H1 (cell line): Measurements from ENCODE around the gene MCCD1. TPM values are rescaled to one million over a fixed set of nuclear protein-coding genes. Genes with fewer than 3 reads are reported as not detected.

Source experiments
- CTCF ChIA-PET: fragments of 300-600 bp; sonication (Branson Sonifier 250); formaldehyde crosslinking; loops from one replicate; lab custom pipeline; 2021; ENCODE audit not compliant: partially characterized antibody; lab: Charles Lee
- POLR2A ChIA-PET: fragments of 300-600 bp; sonication (Branson Sonifier 250); formaldehyde crosslinking; loops from one replicate; lab custom pipeline; 2021; ENCODE audit warnings: inconsistent platforms; ENCODE audit not compliant: partially characterized antibody; lab: Charles Lee
- DNase-seq, 2 experiments: peaks; one replicate each; pipeline versions ENCODE4 v3.0.0 to v3.0.0-alpha.2; 2010 to 2022; ENCODE audit warnings: low spot score in 2 of 2, low read depth in 1 of 2, mixed read lengths in 1 of 2
- FAIRE-seq: peaks from 2 replicates; lab custom pipeline; 2011; peaks lifted over from hg19 to GRCh38; lab: Jason Lieb, UNC
- H2AFZ ChIP-seq: 2 replicates; pipeline ENCODE4 v1.8.1; 2012; ENCODE audit warnings: low read length, inconsistent platforms
- H2AK5ac ChIP-seq: 2 replicates; pipeline ENCODE4 v1.6.1; 2013; ENCODE audit warnings: low read depth, low read length
- H2BK120ac ChIP-seq: replicated peaks from 2 replicates; pipeline ENCODE3; 2013; ENCODE audit warnings: low read depth, low read length, inconsistent platforms
- H2BK12ac ChIP-seq: 2 replicates; pipeline ENCODE4 v1.6.1; 2013; ENCODE audit warnings: low read depth, low read length
- H2BK15ac ChIP-seq: 2 replicates; pipeline ENCODE4 v1.6.1; 2013; ENCODE audit warnings: low read length
- H2BK20ac ChIP-seq: 2 replicates; pipeline ENCODE4 v1.6.1; 2013; ENCODE audit warnings: low read length
- H2BK5ac ChIP-seq: 2 replicates; pipeline ENCODE4 v1.6.1; 2013; ENCODE audit warnings: low read depth, low read length
- H3K14ac ChIP-seq: 2 replicates; pipeline ENCODE4 v1.6.1; 2013; ENCODE audit warnings: inconsistent platforms; ENCODE audit not compliant: insufficient read length
- H3K18ac ChIP-seq: 2 replicates; pipeline ENCODE4 v1.6.1; 2013; ENCODE audit warnings: low read length; ENCODE audit errors: extremely low read depth
- H3K23ac ChIP-seq: 2 replicates; pipeline ENCODE4 v1.6.1; 2013; ENCODE audit warnings: inconsistent platforms; ENCODE audit not compliant: insufficient read length
- H3K23me2 ChIP-seq: 2 replicates; pipeline ENCODE4 v1.6.1; 2013; ENCODE audit warnings: low read depth, low read length
- H3K27ac ChIP-seq: 2 replicates; pipeline ENCODE4 v1.6.1; 2011; ENCODE audit warnings: low read depth, low read length, inconsistent platforms
- H3K27me3 ChIP-seq, 4 experiments: replicated peaks in 1 of 4; 1 replicate in 1 of 4; 2 replicates in 3 of 4; pipeline versions ENCODE4 v1.6.1 to v1.8.1; 2011 to 2013; ENCODE audit warnings: low read length in 3 of 4, mild to moderate bottlenecking in 3 of 4, inconsistent platforms in 2 of 4, mixed read lengths in 2 of 4, moderate library complexity in 1 of 4; ENCODE audit not compliant: control insufficient read depth in 3 of 4, insufficient read depth in 3 of 4; ENCODE audit errors: extremely low read depth in 1 of 4
- H3K36me3 ChIP-seq, 4 experiments: 2 replicates each; pipeline versions ENCODE4 v1.6.1 to v1.8.1; 2011 to 2013; ENCODE audit warnings: mild to moderate bottlenecking in 4 of 4, low read length in 3 of 4, moderate library complexity in 2 of 4, control low read depth in 1 of 4, inconsistent platforms in 1 of 4; ENCODE audit not compliant: insufficient read depth in 4 of 4, control insufficient read depth in 2 of 4
- H3K4ac ChIP-seq: replicated peaks from 2 replicates; pipeline ENCODE3; 2013; ENCODE audit warnings: low read length, low read depth, mixed read lengths, inconsistent platforms; ENCODE audit not compliant: insufficient read length
- H3K4me1 ChIP-seq, 4 experiments: replicated peaks in 1 of 4; 1 replicate in 1 of 4; 2 replicates in 3 of 4; pipeline versions ENCODE4 v1.6.1 to v1.8.1; 2011 to 2013; ENCODE audit warnings: low read length in 3 of 4, inconsistent platforms in 2 of 4, mixed read lengths in 1 of 4; ENCODE audit not compliant: insufficient read depth in 4 of 4, control insufficient read depth in 3 of 4
- H3K4me2 ChIP-seq, 2 experiments: 2 replicates each; pipeline versions ENCODE4 v1.6.1 to v1.8.1; 2011 to 2013; ENCODE audit warnings: low read depth in 2 of 2, low read length in 2 of 2, control low read depth in 1 of 2, inconsistent platforms in 1 of 2, mild to moderate bottlenecking in 1 of 2; ENCODE audit not compliant: insufficient read depth in 1 of 2
- H3K4me3 ChIP-seq, 4 experiments: fragments of 200-600, 300-600 bp in 1 of 4; sonication (generic), shearing (Covaris generic), sonication (Bioruptor Twin) in 1 of 4; 2 replicates each; pipeline versions ENCODE4 v1.5.1 to v1.8.1; 2011 to 2016; ENCODE audit warnings: low read length in 4 of 4, low read depth in 3 of 4, control low read depth in 2 of 4, inconsistent platforms in 2 of 4, mild to moderate bottlenecking in 2 of 4, mixed read lengths in 1 of 4, moderate library complexity in 1 of 4; ENCODE audit not compliant: insufficient read depth in 2 of 4; ENCODE audit errors: extremely low read depth in 1 of 4
- H3K56ac ChIP-seq: replicated peaks from 2 replicates; pipeline ENCODE3; 2013; ENCODE audit warnings: low read depth, mild to moderate bottlenecking, mixed read lengths, low read length, inconsistent platforms; ENCODE audit not compliant: insufficient read length
- H3K79me1 ChIP-seq: 2 replicates; pipeline ENCODE4 v1.6.1; 2013; ENCODE audit warnings: low read depth, low read length, control low read depth
- H3K79me2 ChIP-seq, 2 experiments: 2 replicates each; pipeline versions ENCODE4 v1.6.1 to v1.8.1; 2012 to 2013; ENCODE audit warnings: low read length in 2 of 2, mild to moderate bottlenecking in 2 of 2, inconsistent platforms in 1 of 2; ENCODE audit not compliant: insufficient read depth in 2 of 2, control insufficient read depth in 1 of 2
- H3K9ac ChIP-seq, 4 experiments: replicated peaks in 1 of 4; 1 replicate in 1 of 4; 2 replicates in 3 of 4; pipeline versions ENCODE4 v1.6.1 to v1.8.1; 2011 to 2013; ENCODE audit warnings: low read depth in 3 of 4, low read length in 3 of 4, control low read depth in 2 of 4, mild to moderate bottlenecking in 2 of 4, moderate library complexity in 2 of 4, inconsistent platforms in 1 of 4; ENCODE audit errors: extremely low read depth in 1 of 4
- H3K9me3 ChIP-seq, 2 experiments: 2 replicates each; pipeline versions ENCODE4 v1.6.1 to v1.8.1; 2012 to 2013; ENCODE audit warnings: mild to moderate bottlenecking in 2 of 2, moderate library complexity in 2 of 2, control low read depth in 1 of 2, inconsistent platforms in 1 of 2, low read depth in 1 of 2, low read length in 1 of 2, mixed read lengths in 1 of 2; ENCODE audit not compliant: insufficient read depth in 2 of 2
- H4K20me1 ChIP-seq, 2 experiments: replicated peaks in 1 of 2; 2 replicates each; pipeline versions ENCODE3 to v1.8.1; 2011 to 2013; ENCODE audit warnings: inconsistent platforms in 2 of 2, low read length in 2 of 2, mild to moderate bottlenecking in 1 of 2; ENCODE audit not compliant: insufficient read depth in 2 of 2, control insufficient read depth in 1 of 2
- H4K5ac ChIP-seq: 2 replicates; pipeline ENCODE4 v1.6.1; 2013; ENCODE audit warnings: low read length, low read depth, mixed read lengths, inconsistent platforms; ENCODE audit not compliant: insufficient read length
- H4K8ac ChIP-seq: 2 replicates; pipeline ENCODE4 v1.8.0; 2013; ENCODE audit warnings: mild to moderate bottlenecking, moderate library complexity, low read length, inconsistent platforms; ENCODE audit not compliant: insufficient read depth; ENCODE audit errors: extremely low read depth
- H4K91ac ChIP-seq: replicated peaks from 2 replicates; pipeline ENCODE3; 2013; ENCODE audit warnings: low read length, mixed read lengths, inconsistent platforms; ENCODE audit not compliant: insufficient read length
- CREB1 ChIP-seq: IDR thresholded peaks from 2 replicates; pipeline ENCODE4 v1.6.1; 2012; ENCODE audit warnings: inconsistent platforms
- CTBP2 ChIP-seq: IDR thresholded peaks from 2 replicates; pipeline ENCODE4 v1.7.0; 2011; ENCODE audit warnings: borderline replicate concordance, mild to moderate bottlenecking, moderate library complexity, mixed read lengths, low read length; ENCODE audit not compliant: insufficient read depth, insufficient read length
- CTCF ChIP-seq, 3 experiments: IDR thresholded peaks; 1 replicate in 2 of 3; 2 replicates in 1 of 3; pipeline versions ENCODE4 v1.5.1 to v1.6.1; 2011; ENCODE audit warnings: low read length in 3 of 3, mild to moderate bottlenecking in 3 of 3, inconsistent platforms in 2 of 3, low read depth in 1 of 3, moderate library complexity in 1 of 3; ENCODE audit not compliant: insufficient read depth in 1 of 3; ENCODE audit errors: control extremely low read depth in 1 of 3
- HDAC6 ChIP-seq: IDR thresholded peaks from one replicate; pipeline ENCODE4 v1.7.1; 2012; ENCODE audit warnings: low read depth, mild to moderate bottlenecking, inconsistent platforms, low read length, moderate library complexity
- PHF8 ChIP-seq: fragments of 200-600 bp; sonication (generic); conservative IDR thresholded peaks from 2 replicates; pipeline ENCODE4 v1.7.1; 2012; ENCODE audit warnings: low read depth, mild to moderate bottlenecking, inconsistent platforms, low read length, moderate library complexity
- POLR2A ChIP-seq, 2 experiments: IDR thresholded peaks; 1 replicate in 1 of 2; 2 replicates in 1 of 2; pipeline ENCODE4 v1.6.1; 2011; ENCODE audit warnings: low read depth in 2 of 2, low read length in 2 of 2, mild to moderate bottlenecking in 2 of 2; ENCODE audit errors: control extremely low read depth in 1 of 2
- RBBP5 ChIP-seq: IDR thresholded peaks from 2 replicates; pipeline ENCODE4 v1.7.1; 2012; ENCODE audit warnings: low read depth, mild to moderate bottlenecking, inconsistent platforms, low read length, moderate library complexity, borderline replicate concordance
- SAP30 ChIP-seq: fragments of 300-600 bp; sonication (generic); IDR thresholded peaks from 2 replicates; pipeline ENCODE4 v1.7.1; 2012; ENCODE audit warnings: low read length, moderate library complexity, mild to moderate bottlenecking, inconsistent platforms; ENCODE audit not compliant: insufficient read depth, insufficient replicate concordance
- SP2 ChIP-seq: IDR thresholded peaks from 2 replicates; pipeline ENCODE4 v1.6.1; 2012; ENCODE audit warnings: mild to moderate bottlenecking, low read length, inconsistent platforms
- WGBS, 2 experiments: shearing (Covaris generic) in 1 of 2; methylation state at CpG; one replicate each; pipeline versions ENCODE4 v1.1.6 to v1.1.7; 2013 to 2015; ENCODE audit warnings: low lambda C conversion rate in 2 of 2, mixed read lengths in 2 of 2, inconsistent platforms in 1 of 2, low coverage in 1 of 2, missing lambda C conversion rate in 1 of 2; ENCODE audit not compliant: insufficient replicate concordance in 2 of 2, insufficient coverage in 1 of 2, insufficient read length in 1 of 2; ENCODE audit errors: extremely low coverage in 1 of 2, missing lambda C conversion rate in 1 of 2; 5-methylcytosine and 5-hydroxymethylcytosine counted together
- polyA plus RNA-seq, 7 experiments: library from polyadenylated mRNA; depleted of rRNA in 3 of 7; stranded (reverse) in 5 of 7; unstranded in 2 of 7; fragments of >200 nt in 5 of 7; fragments of 200-250 nt in 2 of 7; gene quantifications; 1 replicate in 5 of 7; 2 replicates in 1 of 7; 4 replicates in 1 of 7; pipeline versions ENCODE4 v1.2.1 to v1.2.3, GENCODE V29; 2011 to 2013; ENCODE audit warnings: missing spikeins in 2 of 7, mixed read lengths in 2 of 7
- total RNA-seq: library from RNA; stranded (reverse); fragmentation: NEBNext Ultra II Directional; extraction: Animal tissue kit (Norgen Biotek cat#: 25700); gene quantifications from 2 replicates; pipeline ENCODE4 v1.2.1, GENCODE V29; 2021
- TF ChIP-seq, protein P1 (sequence below): IDR thresholded peaks from 2 replicates; pipeline ENCODE4 v1.6.1; 2011; ENCODE audit warnings: low read length, improper control_type of control experiment

MCCD1 gene
- total and polyA plus RNA-seq, 2 of the 8 experiments (the other 6 are each of a cell fraction or from before 2014, with no cell fraction given), result not detected

DNA sequence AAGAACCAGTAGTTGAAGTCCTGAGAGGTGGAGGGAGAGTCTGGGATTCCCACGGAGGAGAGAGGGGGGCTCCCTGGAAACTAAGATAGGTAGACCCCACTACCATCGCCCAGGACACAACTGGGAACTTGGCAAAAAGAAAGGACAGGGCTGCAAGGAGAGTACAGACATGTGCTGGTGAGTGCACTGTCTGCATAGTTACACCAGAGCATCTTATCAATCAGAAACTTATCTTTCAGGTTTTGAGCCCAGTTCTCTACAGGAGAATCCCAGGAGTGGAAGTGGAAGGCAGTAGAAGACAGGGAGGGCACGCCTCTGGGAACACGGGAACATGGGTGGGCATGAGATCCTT lies 30.8 kb downstream of the MCCD1 start:
- Histone ChIP-seq H3K79me2 (no peaks in the 10 kb centered on the region), H4K5ac (no peak overlapping the region), H3K27ac (no peak overlapping the region), H4K91ac (no peak overlapping the region), H2BK5ac (peak overlapping the region; percentile 60; the same call in 1 of the 2 replicates), H4K8ac (peak overlapping the region; percentile 48; the same call in 1 of the 2 replicates), H3K79me1 (no peaks in the 10 kb centered on the region), H3K4me3 (no peak overlapping the region), H2BK12ac (no peak overlapping the region), H3K4ac (no peak overlapping the region), H2BK20ac (0 out of 2 replicates have a peak overlapping the region, but pooled peaks have one; percentile 34), H3K9ac (no peak overlapping the region), H2BK120ac (no peak overlapping the region), H2AK5ac (no peak overlapping the region), H3K56ac (no peak overlapping the region), H3K27me3 (no peaks in the 10 kb centered on the region), H3K4me2 (no peak overlapping the region), H3K9me3 (no peaks in the 10 kb centered on the region), H2BK15ac (no peak overlapping the region), H3K23ac (no peak overlapping the region), H4K20me1 (no peaks in the 10 kb centered on the region), H3K36me3 (peaks cover 2 to 15% (median 5%) of the 10 kb centered on the region in 4 experiments; a peak in 5 of 8 replicates), H2AFZ (no peak overlapping the region), H3K4me1 (no peaks in the 10 kb centered on the region), H3K14ac (no peak overlapping the region), H3K18ac (no peak overlapping the region), H3K23me2 (no peaks in the 10 kb centered on the region)
- FAIRE-seq (no peak), DNase-seq (no peak)
- ChIA-PET POLR2A (interaction anchor here (0.8 to 10.9 kb wide), 6 partner anchors 10 to 30 kb away, joined by 3 to 110 read pairs (median 6); partner anchors contain the start of genes DDX39B, LTB, NFKBIL1 and TNF), CTCF (interaction anchor here (1.6 to 24.7 kb wide), 5 partner anchors 13 to 42 kb away, joined by 5 to 613 read pairs (median 8); partner anchors contain the start of genes ATP6V1G2, LST1, LTB and NCR3)
- WGBS, 2 experiments, result 87% methylated on average over 4 of the region's 4 CpGs; no CpG with 5 or more reads in 1 of the 2 experiments
- TF ChIP-seq PHF8 (no peak), CTCF (IDR thresholded peaks at IDR 0.05; ENCODE audit: control extremely low read depth in 1 of 3, insufficient read depth in 1 of 3, low read depth in 1 of 3, low read length in 3 of 3) (no peak), HDAC6 (no peak), SP2 (no peak), CTBP2 (no peak), RBBP5 (no peak), POLR2A (IDR thresholded peaks at IDR 0.05; ENCODE audit: control extremely low read depth in 1 of 2, low read depth in 2 of 2, low read length in 2 of 2) (no peak), CREB1 (no peak), SAP30 (no peak)
- TF ChIP-seq, protein P1, sequence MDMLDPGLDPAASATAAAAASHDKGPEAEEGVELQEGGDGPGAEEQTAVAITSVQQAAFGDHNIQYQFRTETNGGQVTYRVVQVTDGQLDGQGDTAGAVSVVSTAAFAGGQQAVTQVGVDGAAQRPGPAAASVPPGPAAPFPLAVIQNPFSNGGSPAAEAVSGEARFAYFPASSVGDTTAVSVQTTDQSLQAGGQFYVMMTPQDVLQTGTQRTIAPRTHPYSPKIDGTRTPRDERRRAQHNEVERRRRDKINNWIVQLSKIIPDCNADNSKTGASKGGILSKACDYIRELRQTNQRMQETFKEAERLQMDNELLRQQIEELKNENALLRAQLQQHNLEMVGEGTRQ, result no peak
